Panc1 (cell line): ENCODE measurements around the gene NDUFS8. TPM values are rescaled to one million over a fixed set of nuclear protein-coding genes. Genes with fewer than 3 reads are reported as not detected.

Experiments
- ATAC-seq: fragments of 200-7000 bp; cut with Tn5 transposase; 2 replicates; pipeline ENCODE4 v1.9.1; 2020; ENCODE audit warnings: mild to moderate bottlenecking, moderate library complexity
- BruUV-seq: library from RNA; stranded (reverse); fragments of 400-500 nt; replicated peaks from 2 replicates; lab custom pipeline; 2021; lab: Mats Ljungman, UMichigan
- CTCF ChIA-PET: fragments of 300-600 bp; sonication (Branson Sonifier 250); formaldehyde crosslinking; loops from one replicate; lab custom pipeline; 2022; ENCODE audit warnings: antibody characterized with exemption; lab: Charles Lee
- POLR2A ChIA-PET: fragments of 300-600 bp; sonication (Branson Sonifier 250); formaldehyde crosslinking; loops from one replicate; lab custom pipeline; 2022; ENCODE audit warnings: antibody characterized with exemption; lab: Charles Lee
- DNase-seq: peaks from one replicate; pipeline ENCODE4 v3.0.0-alpha.2; 2010; ENCODE audit warnings: low read depth, low spot score
- H3K27ac ChIP-seq: 2 replicates; pipeline ENCODE4 v1.5.1; 2011; ENCODE audit warnings: mild to moderate bottlenecking, low read length, inconsistent platforms
- H3K27me3 ChIP-seq: fragments of 200-500 bp; sonication (Bioruptor generic); 2 replicates; pipeline ENCODE4 v1.6.0; 2014; ENCODE audit warnings: low read length, inconsistent platforms; ENCODE audit not compliant: control insufficient read depth, insufficient read depth
- H3K36me3 ChIP-seq: fragments of 200-500 bp; sonication (Bioruptor generic); 2 replicates; pipeline ENCODE4 v1.5.1; 2014; ENCODE audit warnings: inconsistent platforms, mild to moderate bottlenecking, low read length, moderate library complexity; ENCODE audit not compliant: control insufficient read depth, insufficient read depth
- H3K4me1 ChIP-seq: 2 replicates; pipeline ENCODE4 v1.5.1; 2011; ENCODE audit warnings: inconsistent platforms, mild to moderate bottlenecking, low read length, moderate library complexity; ENCODE audit not compliant: control insufficient read depth, insufficient read depth
- H3K4me3 ChIP-seq, 2 experiments: 2 replicates each; pipeline ENCODE4 v1.5.1; 2011 to 2012; ENCODE audit warnings: low read depth in 2 of 2, low read length in 2 of 2, mild to moderate bottlenecking in 2 of 2, inconsistent platforms in 1 of 2, moderate library complexity in 1 of 2
- H3K9me3 ChIP-seq: fragments of 200-500 bp; sonication (Bioruptor generic); 2 replicates; pipeline ENCODE4 v1.5.1; 2014; ENCODE audit warnings: low read depth, mild to moderate bottlenecking, inconsistent platforms, low read length, moderate library complexity; ENCODE audit not compliant: control insufficient read depth, insufficient read depth
- CTCF ChIP-seq: fragments of 450-650 bp; IDR thresholded peaks from 2 replicates; pipeline ENCODE4 v1.5.1; 2017; ENCODE audit warnings: mild to moderate bottlenecking
- POLR2AphosphoS5 ChIP-seq: IDR thresholded peaks from 2 replicates; pipeline ENCODE4 v1.6.1; 2012; ENCODE audit warnings: mild to moderate bottlenecking, low read depth, low read length, moderate library complexity
- REST ChIP-seq, 2 experiments: IDR thresholded peaks; 2 replicates each; pipeline ENCODE4 v1.6.1; 2011 to 2012; ENCODE audit warnings: low read depth in 2 of 2, control low read depth in 1 of 2, low read length in 1 of 2, mild to moderate bottlenecking in 1 of 2, moderate library complexity in 1 of 2; ENCODE audit not compliant: insufficient read depth in 1 of 2
- SIN3A ChIP-seq: IDR thresholded peaks from 2 replicates; pipeline ENCODE4 v1.6.1; 2012; ENCODE audit warnings: low read depth, mild to moderate bottlenecking, low read length, moderate library complexity, borderline replicate concordance; ENCODE audit not compliant: insufficient read depth
- TCF7L2 ChIP-seq: IDR thresholded peaks from 2 replicates; pipeline ENCODE4 v1.6.1; 2011; ENCODE audit warnings: mild to moderate bottlenecking, low read depth, low read length, inconsistent platforms
- in situ Hi-C: cut with HindIII; loops from 2 replicates; pipeline ENCODE4 v1.10.0; 2016; ENCODE audit warnings: low sequenced_read_pairs, low pct_unique_long_range_greater_than_20kb
- intact Hi-C: fragments of 100-400 bp; cut with micrococcal nuclease; formaldehyde crosslinking; loops from one replicate; pipeline ENCODE4 v1.10.0; 2022; ENCODE audit not compliant: unreplicated experiment
- total RNA-seq: library from RNA; stranded (reverse); gene quantifications from one replicate; pipeline ENCODE4 v1.2.1, GENCODE V29; 2021; ENCODE audit not compliant: unreplicated experiment

The NDUFS8 gene
- total RNA-seq, 1 experiment from 2014 or later, result 289 TPM

- H3K4me3 ChIP-seq, result no peak overlapping the region
- ChIA-PET POLR2A (no interaction called here), CTCF (no interaction called here)
- TF ChIP-seq CTCF (no peak), REST (IDR thresholded peaks at IDR 0.05; ENCODE audit: insufficient read depth in 1 of 2, low read depth in 2 of 2, low read length in 1 of 2) (no peak), SIN3A (no peak), POLR2AphosphoS5 (no peak), TCF7L2 (no peak)
- ATAC-seq, result no peak
- no peaks in the 10 kb centered on the region for H3K9me3 ChIP-seq
- H3K27ac ChIP-seq, result no peak overlapping the region
- no peak for DNase-seq
- intact Hi-C loops (no loop called here), in situ Hi-C loops (no loop called here)
- no peaks in the 10 kb centered on the region for H3K4me1 ChIP-seq
- no TSS peak for BruUV-seq
- H3K27me3 ChIP-seq, result no peaks in the 10 kb centered on the region
- peaks cover 34% of the 10 kb centered on the region for H3K36me3 ChIP-seq
Measured at GRCh38 chr11:68067991-68068390, 37.5 kb downstream of the NDUFS8 start.

- in situ Hi-C loops, result no loop called here
- CTCF ChIA-PET, result no interaction called here
- DNase-seq (no peak), ATAC-seq (no peak)
- no peak overlapping the region for H3K4me3 ChIP-seq
- POLR2A ChIA-PET, result no interaction called here
- TF ChIP-seq CTCF (no peak), SIN3A (no peak), TCF7L2 (no peak), REST (IDR thresholded peaks at IDR 0.05; ENCODE audit: insufficient read depth in 1 of 2, low read depth in 2 of 2, low read length in 1 of 2) (no peak), POLR2AphosphoS5 (no peak)
- no peaks in the 10 kb centered on the region for H3K27me3 ChIP-seq
- H3K4me1 ChIP-seq, result no peaks in the 10 kb centered on the region
- no peak overlapping the region for H3K27ac ChIP-seq
- BruUV-seq, result no TSS peak
- no peaks in the 10 kb centered on the region for H3K9me3 ChIP-seq
- intact Hi-C loops, result no loop called here
- H3K36me3 ChIP-seq, result peaks cover 22% of the 10 kb centered on the region
Measured at GRCh38 chr11:68071281-68072048, 41.0 kb downstream of the NDUFS8 start.
